PC-3 (cell line): Measurements from ENCODE around the gene TAOK1. TPM values are rescaled to one million over a fixed set of nuclear protein-coding genes. Genes with fewer than 3 reads are reported as not detected.

Source experiments
- ATAC-seq: fragments of 200-7000 bp; cut with Tn5 transposase; 2 replicates; pipeline ENCODE4 v1.9.1; 2020; ENCODE audit warnings: mild to moderate bottlenecking, moderate library complexity
- BruUV-seq: library from RNA; stranded (reverse); fragments of 400-500 nt; replicated peaks from 2 replicates; lab custom pipeline; 2021; lab: Mats Ljungman, UMichigan
- CTCF ChIA-PET: fragments of 300-600 bp; sonication (Branson Sonifier 250); formaldehyde crosslinking; loops from one replicate; lab custom pipeline; 2022; ENCODE audit warnings: antibody characterized with exemption; lab: Charles Lee
- POLR2A ChIA-PET: fragments of 300-600 bp; sonication (Branson Sonifier 250); formaldehyde crosslinking; loops from one replicate; lab custom pipeline; 2022; ENCODE audit warnings: antibody characterized with exemption; ENCODE audit not compliant: unreplicated experiment; lab: Charles Lee
- DNase-seq: peaks from one replicate; pipeline ENCODE4 v3.0.0-alpha.2; 2015
- H2AFZ ChIP-seq: fragments of 300-600 bp; sonication (generic); 2 replicates; pipeline ENCODE4 v1.6.0; 2016; ENCODE audit warnings: antibody characterized with exemption, low read length
- H3F3A ChIP-seq: fragments of 300-600 bp; sonication (generic); one replicate; pipeline ENCODE4 v1.6.0; 2017; ENCODE audit warnings: antibody characterized with exemption, low read length, control low read depth, mild to moderate bottlenecking; ENCODE audit not compliant: unreplicated experiment
- H3K27ac ChIP-seq: fragments of 300-600 bp; sonication (generic); 2 replicates; pipeline ENCODE4 v1.5.1; 2016; ENCODE audit warnings: mild to moderate bottlenecking, low read length
- H3K27me3 ChIP-seq: fragments of 300-600 bp; sonication (generic); 2 replicates; pipeline ENCODE4 v1.6.1; 2016; ENCODE audit warnings: low read length, mixed read lengths
- H3K36me3 ChIP-seq: fragments of 300-600 bp; sonication (generic); 2 replicates; pipeline ENCODE4 v1.6.1; 2016; ENCODE audit warnings: low read depth, mixed run types, low read length, mixed read lengths
- H3K4me1 ChIP-seq: fragments of 300-600 bp; sonication (generic); 2 replicates; pipeline ENCODE4 v1.5.1; 2016; ENCODE audit warnings: low read length; ENCODE audit not compliant: insufficient read depth
- H3K4me2 ChIP-seq: fragments of 300-600 bp; sonication (generic); 2 replicates; pipeline ENCODE4 v1.6.0; 2016; ENCODE audit warnings: low read length
- H3K4me3 ChIP-seq: fragments of 300-600 bp; sonication (generic); 2 replicates; pipeline ENCODE4 v1.5.1; 2016; ENCODE audit warnings: mild to moderate bottlenecking, low read length, mixed read lengths
- H3K79me2 ChIP-seq: fragments of 300-600 bp; sonication (generic); 2 replicates; pipeline ENCODE4 v1.6.1; 2017; ENCODE audit warnings: low read length, mixed read lengths
- H3K9ac ChIP-seq: fragments of 300-600 bp; sonication (generic); 2 replicates; pipeline ENCODE4 v1.6.0; 2016; ENCODE audit warnings: mild to moderate bottlenecking, low read length
- H3K9me2 ChIP-seq: fragments of 300-600 bp; sonication (generic); replicated peaks from 2 replicates; pipeline ENCODE4 v1.6.1; 2016; ENCODE audit warnings: mixed run types, low read length, mixed read lengths
- H3K9me3 ChIP-seq: fragments of 300-600 bp; sonication (generic); 2 replicates; pipeline ENCODE4 v1.6.1; 2016; ENCODE audit warnings: low read length, mixed read lengths
- H4K20me1 ChIP-seq: fragments of 300-600 bp; sonication (generic); 2 replicates; pipeline ENCODE4 v1.6.1; 2016; ENCODE audit warnings: low read length, mixed read lengths
- EZH2 ChIP-seq: fragments of 300-600 bp; sonication (generic); IDR thresholded peaks from one replicate; pipeline ENCODE4 v1.6.1; 2017; ENCODE audit warnings: antibody characterized with exemption, mild to moderate bottlenecking, low read length; ENCODE audit not compliant: unreplicated experiment
- EZH2phosphoT487 ChIP-seq: fragments of 300-600 bp; sonication (generic); IDR thresholded peaks from 2 replicates; pipeline ENCODE4 v1.6.1; 2018; ENCODE audit warnings: mild to moderate bottlenecking, antibody characterized with exemption, low read length, borderline replicate concordance
- intact Hi-C: fragments of 100-400 bp; cut with micrococcal nuclease; formaldehyde crosslinking; loops from 2 replicates; pipeline ENCODE4 v1.9.0; 2023
- total RNA-seq: library from RNA; depleted of rRNA; stranded (reverse); fragments of >200 nt; gene quantifications from 2 replicates; pipeline ENCODE4 v1.2.3, GENCODE V29; 2014
- TF ChIP-seq, protein P1 (sequence below): fragments of 300-600 bp; sonication (generic); conservative IDR thresholded peaks from 2 replicates; pipeline ENCODE4 v1.5.1; 2017; ENCODE audit warnings: antibody characterized with exemption, low read depth, mild to moderate bottlenecking, low read length

Gene TAOK1
- total RNA-seq, 1 experiment from 2014 or later: 17.3 TPM

DNA sequence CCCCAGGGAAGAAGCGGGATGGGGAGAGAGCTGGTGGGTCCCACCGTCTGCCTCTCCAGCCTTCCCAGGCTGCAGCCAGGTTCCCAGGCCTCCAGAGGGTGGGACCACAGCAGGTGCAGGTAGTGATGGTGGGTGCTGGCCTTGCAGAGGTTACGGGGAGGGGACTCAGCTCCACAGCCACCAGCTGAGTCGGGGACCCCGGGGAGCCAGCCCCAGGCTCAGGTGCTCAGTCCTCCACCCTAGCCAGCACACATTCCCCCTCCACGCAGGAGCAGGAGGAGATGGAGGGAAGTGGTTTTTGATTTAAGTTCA, 183.4 kb downstream of the TAOK1 start:
- Histone ChIP-seq H3K36me3 (no peaks in the 10 kb centered on the region), H3K9me3 (no peaks in the 10 kb centered on the region), H3K4me1 (peaks cover 7% of the 10 kb centered on the region; the same call in 1 of the 2 replicates), H3K9me2 (no peaks in the 10 kb centered on the region), H3K4me2 (no peak overlapping the region), H4K20me1 (no peaks in the 10 kb centered on the region), H3K79me2 (no peaks in the 10 kb centered on the region), H3K27ac (no peak overlapping the region), H3K9ac (no peak overlapping the region), H3K4me3 (no peak overlapping the region), H3K27me3 (no peaks in the 10 kb centered on the region), H2AFZ (no peak overlapping the region), H3F3A (no peaks in the 10 kb centered on the region)
- CTCF ChIA-PET: no interaction called here
- intact Hi-C loops: no loop called here
- BruUV-seq: no TSS peak
- ATAC-seq (no peak), DNase-seq (no peak)
- POLR2A ChIA-PET: no interaction called here
- no peak for TF ChIP-seq EZH2phosphoT487
- TF ChIP-seq EZH2: no peak
- TF ChIP-seq, protein P1, sequence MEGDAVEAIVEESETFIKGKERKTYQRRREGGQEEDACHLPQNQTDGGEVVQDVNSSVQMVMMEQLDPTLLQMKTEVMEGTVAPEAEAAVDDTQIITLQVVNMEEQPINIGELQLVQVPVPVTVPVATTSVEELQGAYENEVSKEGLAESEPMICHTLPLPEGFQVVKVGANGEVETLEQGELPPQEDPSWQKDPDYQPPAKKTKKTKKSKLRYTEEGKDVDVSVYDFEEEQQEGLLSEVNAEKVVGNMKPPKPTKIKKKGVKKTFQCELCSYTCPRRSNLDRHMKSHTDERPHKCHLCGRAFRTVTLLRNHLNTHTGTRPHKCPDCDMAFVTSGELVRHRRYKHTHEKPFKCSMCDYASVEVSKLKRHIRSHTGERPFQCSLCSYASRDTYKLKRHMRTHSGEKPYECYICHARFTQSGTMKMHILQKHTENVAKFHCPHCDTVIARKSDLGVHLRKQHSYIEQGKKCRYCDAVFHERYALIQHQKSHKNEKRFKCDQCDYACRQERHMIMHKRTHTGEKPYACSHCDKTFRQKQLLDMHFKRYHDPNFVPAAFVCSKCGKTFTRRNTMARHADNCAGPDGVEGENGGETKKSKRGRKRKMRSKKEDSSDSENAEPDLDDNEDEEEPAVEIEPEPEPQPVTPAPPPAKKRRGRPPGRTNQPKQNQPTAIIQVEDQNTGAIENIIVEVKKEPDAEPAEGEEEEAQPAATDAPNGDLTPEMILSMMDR: no peak

DNA sequence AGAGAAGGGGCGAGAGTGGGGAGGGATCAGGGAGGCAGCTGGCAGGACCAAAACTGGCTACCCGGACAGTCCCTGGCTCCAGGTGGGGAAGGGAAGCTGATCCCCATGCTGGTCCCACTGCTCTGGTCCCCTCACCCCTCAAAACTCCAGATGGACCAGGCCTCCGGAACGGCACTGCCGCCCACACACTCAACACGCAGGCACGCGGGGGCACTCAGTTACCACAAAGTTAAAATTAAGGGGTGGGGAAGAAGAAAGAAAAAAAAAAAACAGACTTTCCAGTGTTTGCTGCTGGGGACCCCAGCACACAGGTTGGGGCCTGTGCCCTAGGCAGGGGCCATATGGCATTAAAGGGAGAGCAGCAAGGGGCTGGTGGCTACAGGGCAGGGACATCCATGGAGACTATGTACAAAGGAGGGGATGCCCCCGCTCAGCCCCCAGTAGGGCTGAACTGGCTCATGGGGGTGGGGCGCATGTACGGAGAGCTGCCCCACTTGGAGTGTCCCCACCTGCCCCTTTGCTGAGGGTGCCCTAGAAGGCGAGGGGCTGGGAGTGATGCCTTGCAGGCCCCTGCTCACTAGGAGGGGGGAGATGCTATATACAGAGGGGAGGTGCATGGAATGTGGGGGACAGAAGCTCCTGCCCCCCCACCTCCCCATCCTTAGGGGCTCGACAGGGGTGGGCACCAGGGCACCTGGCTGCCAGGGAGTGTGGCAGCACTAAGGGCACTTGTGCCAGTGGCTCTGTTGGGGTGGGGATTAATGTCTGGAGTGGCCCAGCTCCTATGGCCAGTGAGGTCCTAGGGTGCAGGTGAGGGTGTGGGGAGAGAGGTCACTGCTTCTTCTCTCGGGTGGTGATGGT, 183.9 kb downstream of the TAOK1 start:
- Histone ChIP-seq H2AFZ (no peak overlapping the region), H4K20me1 (no peaks in the 10 kb centered on the region), H3F3A (no peaks in the 10 kb centered on the region), H3K9me3 (no peaks in the 10 kb centered on the region), H3K9me2 (no peaks in the 10 kb centered on the region), H3K4me1 (peaks cover 5% of the 10 kb centered on the region; the same call in 1 of the 2 replicates), H3K9ac (no peak overlapping the region), H3K4me3 (no peak overlapping the region), H3K27me3 (no peaks in the 10 kb centered on the region), H3K79me2 (no peaks in the 10 kb centered on the region), H3K36me3 (no peaks in the 10 kb centered on the region), H3K27ac (no peak overlapping the region), H3K4me2 (no peak overlapping the region)
- no peak for ATAC-seq
- ChIA-PET CTCF (no interaction called here), POLR2A (no interaction called here)
- intact Hi-C loops: no loop called here
- no TSS peak for BruUV-seq
- TF ChIP-seq, protein P1: no peak
- no peak for TF ChIP-seq EZH2
- DNase-seq: no peak
